22Rv1 (cell line): ENCODE results near the gene TBC1D22A.

Source experiments
- ZFX ChIP-seq: fragments of 450-650 bp; IDR thresholded peaks from 2 replicates; pipeline ENCODE4 v1.6.1; 2017; ENCODE audit warnings: antibody characterized with exemption, borderline replicate concordance
- TF ChIP-seq, protein P1 (sequence below): fragments of 450-650 bp; IDR thresholded peaks from 2 replicates; pipeline ENCODE4 v1.5.1; 2017; ENCODE audit warnings: mild to moderate bottlenecking

DNA sequence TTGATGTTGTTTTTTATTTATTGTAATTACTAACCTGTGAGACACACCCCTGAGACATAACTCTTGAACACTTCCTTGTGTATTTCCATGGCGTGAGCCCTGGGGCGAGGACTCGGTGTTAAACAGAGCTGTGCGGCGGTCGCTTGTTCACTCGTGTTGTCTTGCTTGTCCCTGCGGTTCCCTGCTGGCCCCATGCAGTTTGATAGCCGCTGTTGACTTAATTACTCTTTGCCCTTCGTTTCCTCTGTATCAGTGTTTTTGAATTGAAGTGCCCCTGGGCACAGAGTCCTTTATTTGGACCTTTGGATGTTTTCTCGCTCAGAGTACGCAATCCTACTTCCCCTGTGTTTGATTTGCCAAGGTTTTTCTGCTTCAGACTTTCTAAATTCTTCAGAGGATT, 52.7 kb downstream of the TBC1D22A start:
- TF ChIP-seq, protein P1, sequence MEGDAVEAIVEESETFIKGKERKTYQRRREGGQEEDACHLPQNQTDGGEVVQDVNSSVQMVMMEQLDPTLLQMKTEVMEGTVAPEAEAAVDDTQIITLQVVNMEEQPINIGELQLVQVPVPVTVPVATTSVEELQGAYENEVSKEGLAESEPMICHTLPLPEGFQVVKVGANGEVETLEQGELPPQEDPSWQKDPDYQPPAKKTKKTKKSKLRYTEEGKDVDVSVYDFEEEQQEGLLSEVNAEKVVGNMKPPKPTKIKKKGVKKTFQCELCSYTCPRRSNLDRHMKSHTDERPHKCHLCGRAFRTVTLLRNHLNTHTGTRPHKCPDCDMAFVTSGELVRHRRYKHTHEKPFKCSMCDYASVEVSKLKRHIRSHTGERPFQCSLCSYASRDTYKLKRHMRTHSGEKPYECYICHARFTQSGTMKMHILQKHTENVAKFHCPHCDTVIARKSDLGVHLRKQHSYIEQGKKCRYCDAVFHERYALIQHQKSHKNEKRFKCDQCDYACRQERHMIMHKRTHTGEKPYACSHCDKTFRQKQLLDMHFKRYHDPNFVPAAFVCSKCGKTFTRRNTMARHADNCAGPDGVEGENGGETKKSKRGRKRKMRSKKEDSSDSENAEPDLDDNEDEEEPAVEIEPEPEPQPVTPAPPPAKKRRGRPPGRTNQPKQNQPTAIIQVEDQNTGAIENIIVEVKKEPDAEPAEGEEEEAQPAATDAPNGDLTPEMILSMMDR = no peak
- no peak for TF ChIP-seq ZFX
